IMR-90 (cell line): Measurements from ENCODE around the gene CABYR. TPM values are rescaled to one million over a fixed set of nuclear protein-coding genes. Genes with fewer than 3 reads are reported as not detected.

ENCODE experiments used
- ATAC-seq: fragments of 200-7000 bp; cut with Tn5 transposase; 2 replicates; pipeline ENCODE4 v1.9.1; 2020; ENCODE audit warnings: low read depth, mild to moderate bottlenecking, moderate library complexity
- BruUV-seq: library from RNA; stranded (reverse); fragments of 400-500 nt; replicated peaks from 2 replicates; lab custom pipeline; 2021; lab: Mats Ljungman, UMichigan
- CTCF ChIA-PET: fragments of 300-600 bp; formaldehyde crosslinking; extraction: SDS; loops from one replicate; lab custom pipeline; 2021; ENCODE audit warnings: antibody characterized with exemption; lab: Yijun Ruan, JAX
- POLR2A ChIA-PET: fragments of 300-600 bp; sonication (Branson Sonifier 250); formaldehyde crosslinking; loops from one replicate; lab custom pipeline; 2022; ENCODE audit warnings: antibody characterized with exemption; ENCODE audit not compliant: unreplicated experiment; lab: Charles Lee
- DNase-seq: peaks from one replicate; pipeline ENCODE4 v3.0.0; 2013
- H2AFZ ChIP-seq: replicated peaks from 2 replicates; pipeline ENCODE3; 2013; ENCODE audit warnings: low read length, mild to moderate bottlenecking; ENCODE audit not compliant: poor library complexity
- H2AK5ac ChIP-seq: 2 replicates; pipeline ENCODE4 v1.6.1; 2013; ENCODE audit warnings: low read depth, low read length, inconsistent platforms
- H2AK9ac ChIP-seq: replicated peaks from 2 replicates; pipeline ENCODE3; 2013; ENCODE audit warnings: mild to moderate bottlenecking, low read depth, low read length, moderate library complexity; ENCODE audit not compliant: poor library complexity
- H2BK120ac ChIP-seq: 2 replicates; pipeline ENCODE4 v1.6.1; 2013; ENCODE audit warnings: low read depth, low read length, inconsistent platforms
- H2BK15ac ChIP-seq: 3 replicates; pipeline ENCODE4 v1.6.1; 2013; ENCODE audit warnings: low read depth, low read length, inconsistent platforms
- H2BK20ac ChIP-seq: 2 replicates; pipeline ENCODE4 v1.6.1; 2013; ENCODE audit warnings: low read depth, mild to moderate bottlenecking, inconsistent platforms, low read length, moderate library complexity
- H2BK5ac ChIP-seq: 2 replicates; pipeline ENCODE4 v1.6.1; 2013; ENCODE audit warnings: mild to moderate bottlenecking, low read depth, low read length, inconsistent platforms; ENCODE audit not compliant: poor library complexity, severe bottlenecking
- H3K14ac ChIP-seq: replicated peaks from 2 replicates; pipeline ENCODE4 v1.6.1; 2013; ENCODE audit warnings: low read depth, low read length, inconsistent platforms
- H3K18ac ChIP-seq: 2 replicates; pipeline ENCODE4 v1.6.1; 2013; ENCODE audit warnings: low read depth, low read length, control low read depth
- H3K23ac ChIP-seq: 2 replicates; pipeline ENCODE4 v1.6.1; 2013; ENCODE audit warnings: low read depth, low read length, inconsistent platforms
- H3K27ac ChIP-seq: 2 replicates; pipeline ENCODE4 v1.5.1; 2013; ENCODE audit warnings: mild to moderate bottlenecking, control low read depth, low read length; ENCODE audit not compliant: insufficient read depth
- H3K27me3 ChIP-seq: 2 replicates; pipeline ENCODE4 v1.6.1; 2013; ENCODE audit warnings: low read length; ENCODE audit not compliant: control insufficient read depth, insufficient read depth
- H3K36me3 ChIP-seq: 2 replicates; pipeline ENCODE4 v1.6.1; 2013; ENCODE audit warnings: low read length, mixed read lengths; ENCODE audit not compliant: control insufficient read depth, insufficient read depth
- H3K4ac ChIP-seq: 2 replicates; pipeline ENCODE4 v1.6.1; 2013; ENCODE audit warnings: low read depth, low read length, inconsistent platforms
- H3K4me1 ChIP-seq: 2 replicates; pipeline ENCODE4 v1.6.1; 2013; ENCODE audit warnings: low read length, mixed read lengths; ENCODE audit not compliant: control insufficient read depth, insufficient read depth
- H3K4me2 ChIP-seq: 2 replicates; pipeline ENCODE4 v1.6.1; 2013; ENCODE audit warnings: low read depth, mild to moderate bottlenecking, control low read depth, low read length, moderate library complexity
- H3K4me3 ChIP-seq: 2 replicates; pipeline ENCODE4 v1.5.1; 2013; ENCODE audit warnings: low read depth, mild to moderate bottlenecking, control low read depth, low read length, moderate library complexity; ENCODE audit not compliant: insufficient read depth
- H3K56ac ChIP-seq: 2 replicates; pipeline ENCODE4 v1.6.1; 2013; ENCODE audit warnings: low read length, inconsistent platforms; ENCODE audit not compliant: insufficient read depth; ENCODE audit errors: extremely low read depth
- H3K79me1 ChIP-seq, 2 experiments: 2 replicates each; pipeline ENCODE4 v1.6.1; 2013; ENCODE audit warnings: low read length in 2 of 2, inconsistent platforms in 1 of 2, low read depth in 1 of 2
- H3K9ac ChIP-seq: 2 replicates; pipeline ENCODE4 v1.6.1; 2013; ENCODE audit warnings: low read depth, low read length, control low read depth
- H3K9me1 ChIP-seq: 2 replicates; pipeline ENCODE4 v1.6.1; 2013; ENCODE audit warnings: low read length, inconsistent platforms; ENCODE audit not compliant: insufficient read depth
- H3K9me3 ChIP-seq: 2 replicates; pipeline ENCODE4 v1.6.1; 2013; ENCODE audit warnings: low read length; ENCODE audit not compliant: control insufficient read depth, insufficient read depth
- H4K20me1 ChIP-seq: 2 replicates; pipeline ENCODE4 v1.6.1; 2013; ENCODE audit warnings: low read length, inconsistent platforms; ENCODE audit not compliant: insufficient read depth
- H4K5ac ChIP-seq: 2 replicates; pipeline ENCODE4 v1.6.1; 2013; ENCODE audit warnings: mild to moderate bottlenecking, low read depth, low read length, control low read depth
- H4K8ac ChIP-seq, 2 experiments: 2 replicates each; pipeline ENCODE4 v1.6.1; 2013; ENCODE audit warnings: low read depth in 2 of 2, low read length in 2 of 2, control low read depth in 1 of 2, inconsistent platforms in 1 of 2
- H4K91ac ChIP-seq: 2 replicates; pipeline ENCODE4 v1.6.1; 2013; ENCODE audit warnings: low read depth, low read length, inconsistent platforms; ENCODE audit not compliant: insufficient read depth
- BHLHE40 ChIP-seq: fragments of 150-350 bp; IDR thresholded peaks from 2 replicates; pipeline ENCODE4 v1.6.1; 2016; ENCODE audit warnings: mild to moderate bottlenecking, low read depth, low read length
- CHD1 ChIP-seq: IDR thresholded peaks from 2 replicates; pipeline ENCODE4 v1.6.1; 2012; ENCODE audit warnings: low read depth, low read length, improper control_type of control experiment
- FOS ChIP-seq: fragments of 150-350 bp; IDR thresholded peaks from 2 replicates; pipeline ENCODE4 v1.6.1; 2016; ENCODE audit warnings: low read depth, low read length
- MAFK ChIP-seq: IDR thresholded peaks from 2 replicates; pipeline ENCODE4 v1.6.1; 2012; ENCODE audit warnings: low read depth, low read length, improper control_type of control experiment
- MAZ ChIP-seq: IDR thresholded peaks from 2 replicates; pipeline ENCODE4 v1.6.1; 2012; ENCODE audit warnings: low read depth, mild to moderate bottlenecking, low read length, improper control_type of control experiment, moderate library complexity, borderline replicate concordance
- MXI1 ChIP-seq: IDR thresholded peaks from 2 replicates; pipeline ENCODE4 v1.6.1; 2012; ENCODE audit warnings: low read depth, mild to moderate bottlenecking, low read length, moderate library complexity, borderline replicate concordance
- NFE2L2 ChIP-seq: fragments of 150-350 bp; IDR thresholded peaks from 2 replicates; pipeline ENCODE4 v1.6.1; 2016; ENCODE audit warnings: low read depth, mild to moderate bottlenecking, low read length
- POLR2A ChIP-seq: IDR thresholded peaks from 2 replicates; pipeline ENCODE4 v1.6.1; 2012; ENCODE audit warnings: mild to moderate bottlenecking, low read depth, low read length
- RCOR1 ChIP-seq: IDR thresholded peaks from 2 replicates; pipeline ENCODE4 v1.6.1; 2012; ENCODE audit warnings: mild to moderate bottlenecking, low read length, improper control_type of control experiment; ENCODE audit not compliant: insufficient replicate concordance
- RFX5 ChIP-seq: IDR thresholded peaks from 2 replicates; pipeline ENCODE4 v1.8.0; 2012; ENCODE audit warnings: low read depth, mild to moderate bottlenecking, low read length, moderate library complexity
- WGBS, 2 experiments: methylation state at CpG; one replicate each; pipeline versions ENCODE4 v1.1.5 to v1.1.7; 2013; ENCODE audit warnings: missing lambda C conversion rate in 2 of 2; ENCODE audit not compliant: insufficient read length in 1 of 2; ENCODE audit errors: extremely low coverage in 2 of 2; 5-methylcytosine and 5-hydroxymethylcytosine counted together
- dilution Hi-C: fragments of 300-500 bp; cut with HindIII; formaldehyde crosslinking; loops from one replicate; pipeline ENCODE4 v1.14.3; 2018; ENCODE audit warnings: low sequenced_read_pairs; ENCODE audit not compliant: unreplicated experiment
- in situ Hi-C: fragments of 300-500 bp; cut with MboI; formaldehyde crosslinking; loops from 3 replicates; pipeline ENCODE4 v1.14.3; 2019; ENCODE audit warnings: low sequenced_read_pairs, inconsistent platforms, mixed read lengths
- intact Hi-C: fragments of 100-400 bp; cut with micrococcal nuclease; formaldehyde crosslinking; loops from 2 replicates; pipeline ENCODE4 v1.10.0; 2022
- polyA plus RNA-seq, 3 experiments: library from polyadenylated mRNA; depleted of rRNA; stranded (reverse); fragments of >200 nt; gene quantifications; 2 replicates each; pipeline ENCODE4 v1.2.3, GENCODE V29; 2012; ENCODE audit warnings: low replicate concordance in 1 of 3
- total RNA-seq: library from RNA; depleted of rRNA; stranded (reverse); fragments of >200 nt; gene quantifications from 2 replicates; pipeline ENCODE4 v1.2.3, GENCODE V29; 2012
- TF ChIP-seq, protein P1 (sequence below): conservative IDR thresholded peaks from 2 replicates; pipeline ENCODE4 v1.5.1; 2012; ENCODE audit warnings: mild to moderate bottlenecking, low read depth, low read length, improper control_type of control experiment
- TF ChIP-seq, protein P2 (sequence below): fragments of 150-350 bp; IDR thresholded peaks from 2 replicates; pipeline ENCODE4 v1.6.1; 2017; ENCODE audit warnings: mild to moderate bottlenecking, antibody characterized with exemption, low read length, low read depth

CABYR gene
- total and polyA plus RNA-seq, 2 of the 4 experiments (the other 2 are of a cell fraction) = 4.1 to 6.2 TPM

DNA sequence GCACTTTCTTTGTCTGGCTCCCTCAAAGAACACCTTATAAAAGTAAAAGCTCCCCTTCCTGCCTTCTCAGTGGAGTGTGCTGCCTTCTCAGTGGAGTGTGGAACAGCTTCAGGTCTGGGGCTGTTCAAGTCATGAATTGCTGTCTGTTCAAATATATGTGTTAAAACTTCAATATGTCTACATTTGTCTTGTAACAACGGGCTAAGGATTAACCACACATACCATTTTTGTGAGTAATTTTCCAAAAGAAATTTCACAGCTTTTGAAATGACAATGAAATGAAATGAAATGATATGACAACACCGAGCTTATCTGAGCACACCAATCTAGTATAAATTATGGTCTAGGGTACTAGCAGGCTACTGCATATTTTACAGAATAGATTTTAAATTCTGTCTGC is 42.9 kb downstream of the CABYR start:
- ChIA-PET CTCF (interaction anchor here (1.0 kb wide), 1 partner anchor 34 kb away, joined by 3 read pairs; no protein-coding TSS in a partner anchor), POLR2A (no interaction called here)
- DNase-seq (no peak), ATAC-seq (peak; percentile 32; the same call in 1 of the 2 replicates)
- H2AFZ ChIP-seq = no peak overlapping the region
- intact Hi-C loops (no loop called here), dilution Hi-C loops (no loop called here), in situ Hi-C loops (no loop called here)
- no peak overlapping the region for H3K9ac ChIP-seq
- no peak overlapping the region for H2BK20ac ChIP-seq
- H3K4ac ChIP-seq = no peak overlapping the region
- H3K27me3 ChIP-seq = no peaks in the 10 kb centered on the region
- BruUV-seq = no TSS peak
- H2AK9ac ChIP-seq = no peak overlapping the region
- H3K18ac ChIP-seq = no peak overlapping the region
- H4K91ac ChIP-seq = no peak overlapping the region
- H4K8ac ChIP-seq = no peak overlapping the region
- WGBS, 2 experiments = no CpG with 5 or more reads among the region's 2 CpGs
- peaks cover 0 to 7% of the 10 kb centered on the region in 2 experiments; a peak in 2 of 4 replicates for H3K79me1 ChIP-seq
- H3K4me3 ChIP-seq = no peak overlapping the region
- H4K5ac ChIP-seq = no peak overlapping the region
- H3K36me3 ChIP-seq = 0 out of 2 replicates have a peak, but pooled peaks cover 3% of the 10 kb centered on the region
- peak overlapping the region; percentile 55 for H3K14ac ChIP-seq
- no peak overlapping the region for H3K27ac ChIP-seq
- peaks cover 4% of the 10 kb centered on the region; the same call in 1 of the 2 replicates for H3K9me1 ChIP-seq
- H2BK5ac ChIP-seq = no peak overlapping the region
- H4K20me1 ChIP-seq = no peaks in the 10 kb centered on the region; the same call in 1 of the 2 replicates
- no peak for TF ChIP-seq POLR2A
- no peak for TF ChIP-seq BHLHE40
- TF ChIP-seq MXI1 = no peak
- no peak for TF ChIP-seq RFX5
- no peak for TF ChIP-seq MAZ
- no peak for TF ChIP-seq CHD1
- TF ChIP-seq FOS = no peak
- TF ChIP-seq RCOR1 = no peak
- TF ChIP-seq, protein P1, sequence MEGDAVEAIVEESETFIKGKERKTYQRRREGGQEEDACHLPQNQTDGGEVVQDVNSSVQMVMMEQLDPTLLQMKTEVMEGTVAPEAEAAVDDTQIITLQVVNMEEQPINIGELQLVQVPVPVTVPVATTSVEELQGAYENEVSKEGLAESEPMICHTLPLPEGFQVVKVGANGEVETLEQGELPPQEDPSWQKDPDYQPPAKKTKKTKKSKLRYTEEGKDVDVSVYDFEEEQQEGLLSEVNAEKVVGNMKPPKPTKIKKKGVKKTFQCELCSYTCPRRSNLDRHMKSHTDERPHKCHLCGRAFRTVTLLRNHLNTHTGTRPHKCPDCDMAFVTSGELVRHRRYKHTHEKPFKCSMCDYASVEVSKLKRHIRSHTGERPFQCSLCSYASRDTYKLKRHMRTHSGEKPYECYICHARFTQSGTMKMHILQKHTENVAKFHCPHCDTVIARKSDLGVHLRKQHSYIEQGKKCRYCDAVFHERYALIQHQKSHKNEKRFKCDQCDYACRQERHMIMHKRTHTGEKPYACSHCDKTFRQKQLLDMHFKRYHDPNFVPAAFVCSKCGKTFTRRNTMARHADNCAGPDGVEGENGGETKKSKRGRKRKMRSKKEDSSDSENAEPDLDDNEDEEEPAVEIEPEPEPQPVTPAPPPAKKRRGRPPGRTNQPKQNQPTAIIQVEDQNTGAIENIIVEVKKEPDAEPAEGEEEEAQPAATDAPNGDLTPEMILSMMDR = no peak
- TF ChIP-seq MAFK = no peak
- no peak for TF ChIP-seq NFE2L2
- TF ChIP-seq, protein P2, sequence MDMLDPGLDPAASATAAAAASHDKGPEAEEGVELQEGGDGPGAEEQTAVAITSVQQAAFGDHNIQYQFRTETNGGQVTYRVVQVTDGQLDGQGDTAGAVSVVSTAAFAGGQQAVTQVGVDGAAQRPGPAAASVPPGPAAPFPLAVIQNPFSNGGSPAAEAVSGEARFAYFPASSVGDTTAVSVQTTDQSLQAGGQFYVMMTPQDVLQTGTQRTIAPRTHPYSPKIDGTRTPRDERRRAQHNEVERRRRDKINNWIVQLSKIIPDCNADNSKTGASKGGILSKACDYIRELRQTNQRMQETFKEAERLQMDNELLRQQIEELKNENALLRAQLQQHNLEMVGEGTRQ = no peak
- H2BK120ac ChIP-seq = no peak overlapping the region
- no peak overlapping the region for H2BK15ac ChIP-seq
- H2AK5ac ChIP-seq = no peak overlapping the region
- H3K4me1 ChIP-seq = no peaks in the 10 kb centered on the region
- H3K23ac ChIP-seq = no peak overlapping the region
- H3K56ac ChIP-seq = no peak overlapping the region
- no peaks in the 10 kb centered on the region for H3K9me3 ChIP-seq
- no peak overlapping the region for H3K4me2 ChIP-seq
